Measurements from ENCODE around the gene CEP290. TPM values are rescaled to one million over a fixed set of nuclear protein-coding genes. Genes with fewer than 3 reads are reported as not detected.

CEP290 gene
- total and polyA plus RNA-seq, 4 donors = 1.0 to 4.7 (median 4.0) TPM

GRCh38 chr12:88063375-88063774 is 78.5 kb downstream of the CEP290 start:
- Histone ChIP-seq H3K36me3 (ENCODE audit: control insufficient read depth in 4 of 4, insufficient read depth in 3 of 4, low read depth in 1 of 4, low read length in 3 of 4) (peaks cover 0 to 10% (median 4%) of the 10 kb centered on the region in 4 donors), H3K27me3 (ENCODE audit: control insufficient read depth in 4 of 4, insufficient read depth in 4 of 4, low read length in 3 of 4) (no peaks in the 10 kb centered on the region), H3K9me3 (ENCODE audit: control insufficient read depth in 4 of 4, low read length in 3 of 4) (no peaks in the 10 kb centered on the region), H3K27ac (ENCODE audit: low read depth in 1 of 2, low read length in 2 of 2) (no peak overlapping the region), H3K4me1 (ENCODE audit: control insufficient read depth in 4 of 4, insufficient read depth in 4 of 4, low read length in 3 of 4) (no peaks in the 10 kb centered on the region), H3K4me3 (ENCODE audit: low read depth in 1 of 3, low read length in 3 of 3) (no peak overlapping the region), H3K9ac (ENCODE audit: low read depth in 1 of 2, low read length in 2 of 2) (no peak overlapping the region)
- no peak for TF ChIP-seq ATF3 (IDR thresholded peaks at IDR 0.05)
- TF ChIP-seq HNF4A (conservative IDR thresholded peaks at IDR 0.05) = no peak
- no peak for TF ChIP-seq NR2F2 (IDR thresholded peaks at IDR 0.05)
- no peak for TF ChIP-seq HNF4G (IDR thresholded peaks at IDR 0.05)
- 92% methylated on average over 2 of the region's 2 CpGs for WGBS
- no peak for DNase-seq (ENCODE audit: low spot score)

GRCh38 chr12:88062474-88062873 is 79.4 kb downstream of the CEP290 start:
- TF ChIP-seq NR2F2 (IDR thresholded peaks at IDR 0.05) = no peak
- no peak for TF ChIP-seq FOXA2 (IDR thresholded peaks at IDR 0.05)
- TF ChIP-seq YY1 (IDR thresholded peaks at IDR 0.05) = no peak
- TF ChIP-seq GABPA (IDR thresholded peaks at IDR 0.05 in 1 of 2, conservative IDR thresholded peaks at IDR 0.05 in 1 of 2) = no peak
- TF ChIP-seq JUND (IDR thresholded peaks at IDR 0.05) = no peak
- no peak for TF ChIP-seq HNF4A (conservative IDR thresholded peaks at IDR 0.05)
- TF ChIP-seq ATF3 (IDR thresholded peaks at IDR 0.05) = no peak
- TF ChIP-seq FOXA1 (IDR thresholded peaks at IDR 0.05) = no peak
- no peak for TF ChIP-seq SP1 (IDR thresholded peaks at IDR 0.05)
- TF ChIP-seq ZBTB33 (IDR thresholded peaks at IDR 0.05) = no peak
- no peak for TF ChIP-seq TAF1 (conservative IDR thresholded peaks at IDR 0.05)
- no peak for TF ChIP-seq HNF4G (IDR thresholded peaks at IDR 0.05)

GRCh38 chr12:88058719-88059077 is 83.2 kb downstream of the CEP290 start:
- peaks cover 2 to 26% (median 15%) of the 10 kb centered on the region in 4 donors for H3K36me3 ChIP-seq (ENCODE audit: control insufficient read depth in 4 of 4, insufficient read depth in 3 of 4, low read depth in 1 of 4, low read length in 3 of 4)
- no peaks in the 10 kb centered on the region for H3K27me3 ChIP-seq (ENCODE audit: control insufficient read depth in 4 of 4, insufficient read depth in 4 of 4, low read length in 3 of 4)
- TF ChIP-seq MAX (IDR thresholded peaks at IDR 0.05) (no peak), HNF4G (IDR thresholded peaks at IDR 0.05) (no peak), YY1 (IDR thresholded peaks at IDR 0.05) (no peak), FOXA1 (IDR thresholded peaks at IDR 0.05) (no peak), ZBTB33 (IDR thresholded peaks at IDR 0.05) (no peak), GABPA (IDR thresholded peaks at IDR 0.05 in 1 of 2, conservative IDR thresholded peaks at IDR 0.05 in 1 of 2) (no peak), FOXA2 (IDR thresholded peaks at IDR 0.05) (no peak), JUND (IDR thresholded peaks at IDR 0.05) (no peak), TAF1 (conservative IDR thresholded peaks at IDR 0.05) (no peak)
- no peak for DNase-seq (ENCODE audit: low spot score)
- no peak overlapping the region for H3K4me3 ChIP-seq (ENCODE audit: low read depth in 1 of 3, low read length in 3 of 3)
- no peak overlapping the region for H3K27ac ChIP-seq (ENCODE audit: low read depth in 1 of 2, low read length in 2 of 2)
- 99% methylated on average over 1 of the region's 1 CpG for WGBS
- no peak overlapping the region for H3K9ac ChIP-seq (ENCODE audit: low read depth in 1 of 2, low read length in 2 of 2)
- no peaks in the 10 kb centered on the region for H3K9me3 ChIP-seq (ENCODE audit: control insufficient read depth in 4 of 4, low read length in 3 of 4)
- no peaks in the 10 kb centered on the region for H3K4me1 ChIP-seq (ENCODE audit: control insufficient read depth in 4 of 4, insufficient read depth in 4 of 4, low read length in 3 of 4)

More at GRCh38 chr12:88062474-88062873, 79.4 kb downstream of the CEP290 start:
- Histone ChIP-seq H3K9me3 (ENCODE audit: control insufficient read depth in 4 of 4, low read length in 3 of 4) (no peaks in the 10 kb centered on the region), H3K27me3 (ENCODE audit: control insufficient read depth in 4 of 4, insufficient read depth in 4 of 4, low read length in 3 of 4) (no peaks in the 10 kb centered on the region), H3K36me3 (ENCODE audit: control insufficient read depth in 4 of 4, insufficient read depth in 3 of 4, low read depth in 1 of 4, low read length in 3 of 4) (peaks cover 0 to 14% (median 6%) of the 10 kb centered on the region in 4 donors), H3K27ac (ENCODE audit: low read depth in 1 of 2, low read length in 2 of 2) (no peak overlapping the region), H3K4me1 (ENCODE audit: control insufficient read depth in 4 of 4, insufficient read depth in 4 of 4, low read length in 3 of 4) (no peaks in the 10 kb centered on the region), H3K4me3 (ENCODE audit: low read depth in 1 of 3, low read length in 3 of 3) (no peak overlapping the region), H3K9ac (ENCODE audit: low read depth in 1 of 2, low read length in 2 of 2) (no peak overlapping the region)
- 87% methylated on average over 1 of the region's 1 CpG for WGBS
- DNase-seq (ENCODE audit: low spot score) = no peak
